ENCODE measurements around the gene RTN4RL2.

GRCh38 chr11:57416436-57416835 lies 43.9 kb upstream of the RTN4RL2 start:
- TF ChIP-seq CTCF (IDR thresholded peaks at IDR 0.05) = no peak
- TF ChIP-seq SIN3A (IDR thresholded peaks at IDR 0.05; ENCODE audit: borderline replicate concordance, insufficient read depth, low read depth, low read length) = no peak
- TF ChIP-seq REST (IDR thresholded peaks at IDR 0.05; ENCODE audit: insufficient read depth in 1 of 2, low read depth in 2 of 2, low read length in 1 of 2) = no peak
